ENCODE results near the gene ZNF688.

- TF ChIP-seq, protein P1, sequence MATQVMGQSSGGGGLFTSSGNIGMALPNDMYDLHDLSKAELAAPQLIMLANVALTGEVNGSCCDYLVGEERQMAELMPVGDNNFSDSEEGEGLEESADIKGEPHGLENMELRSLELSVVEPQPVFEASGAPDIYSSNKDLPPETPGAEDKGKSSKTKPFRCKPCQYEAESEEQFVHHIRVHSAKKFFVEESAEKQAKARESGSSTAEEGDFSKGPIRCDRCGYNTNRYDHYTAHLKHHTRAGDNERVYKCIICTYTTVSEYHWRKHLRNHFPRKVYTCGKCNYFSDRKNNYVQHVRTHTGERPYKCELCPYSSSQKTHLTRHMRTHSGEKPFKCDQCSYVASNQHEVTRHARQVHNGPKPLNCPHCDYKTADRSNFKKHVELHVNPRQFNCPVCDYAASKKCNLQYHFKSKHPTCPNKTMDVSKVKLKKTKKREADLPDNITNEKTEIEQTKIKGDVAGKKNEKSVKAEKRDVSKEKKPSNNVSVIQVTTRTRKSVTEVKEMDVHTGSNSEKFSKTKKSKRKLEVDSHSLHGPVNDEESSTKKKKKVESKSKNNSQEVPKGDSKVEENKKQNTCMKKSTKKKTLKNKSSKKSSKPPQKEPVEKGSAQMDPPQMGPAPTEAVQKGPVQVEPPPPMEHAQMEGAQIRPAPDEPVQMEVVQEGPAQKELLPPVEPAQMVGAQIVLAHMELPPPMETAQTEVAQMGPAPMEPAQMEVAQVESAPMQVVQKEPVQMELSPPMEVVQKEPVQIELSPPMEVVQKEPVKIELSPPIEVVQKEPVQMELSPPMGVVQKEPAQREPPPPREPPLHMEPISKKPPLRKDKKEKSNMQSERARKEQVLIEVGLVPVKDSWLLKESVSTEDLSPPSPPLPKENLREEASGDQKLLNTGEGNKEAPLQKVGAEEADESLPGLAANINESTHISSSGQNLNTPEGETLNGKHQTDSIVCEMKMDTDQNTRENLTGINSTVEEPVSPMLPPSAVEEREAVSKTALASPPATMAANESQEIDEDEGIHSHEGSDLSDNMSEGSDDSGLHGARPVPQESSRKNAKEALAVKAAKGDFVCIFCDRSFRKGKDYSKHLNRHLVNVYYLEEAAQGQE (IDR thresholded peaks at IDR 0.05; ENCODE audit: unreplicated experiment), result no peak
- TF ChIP-seq, protein P2, sequence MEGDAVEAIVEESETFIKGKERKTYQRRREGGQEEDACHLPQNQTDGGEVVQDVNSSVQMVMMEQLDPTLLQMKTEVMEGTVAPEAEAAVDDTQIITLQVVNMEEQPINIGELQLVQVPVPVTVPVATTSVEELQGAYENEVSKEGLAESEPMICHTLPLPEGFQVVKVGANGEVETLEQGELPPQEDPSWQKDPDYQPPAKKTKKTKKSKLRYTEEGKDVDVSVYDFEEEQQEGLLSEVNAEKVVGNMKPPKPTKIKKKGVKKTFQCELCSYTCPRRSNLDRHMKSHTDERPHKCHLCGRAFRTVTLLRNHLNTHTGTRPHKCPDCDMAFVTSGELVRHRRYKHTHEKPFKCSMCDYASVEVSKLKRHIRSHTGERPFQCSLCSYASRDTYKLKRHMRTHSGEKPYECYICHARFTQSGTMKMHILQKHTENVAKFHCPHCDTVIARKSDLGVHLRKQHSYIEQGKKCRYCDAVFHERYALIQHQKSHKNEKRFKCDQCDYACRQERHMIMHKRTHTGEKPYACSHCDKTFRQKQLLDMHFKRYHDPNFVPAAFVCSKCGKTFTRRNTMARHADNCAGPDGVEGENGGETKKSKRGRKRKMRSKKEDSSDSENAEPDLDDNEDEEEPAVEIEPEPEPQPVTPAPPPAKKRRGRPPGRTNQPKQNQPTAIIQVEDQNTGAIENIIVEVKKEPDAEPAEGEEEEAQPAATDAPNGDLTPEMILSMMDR (conservative IDR thresholded peaks at IDR 0.05; ENCODE audit: low read depth in 2 of 2), result peak in 1 of 2 experiments; percentile 39; a peak in 2 of 4 replicates
- TF ChIP-seq EZH2 (IDR thresholded peaks at IDR 0.05; ENCODE audit: low read depth, unreplicated experiment) (no peak), NANOG (IDR thresholded peaks at IDR 0.05; ENCODE audit: borderline replicate concordance) (no peak), POLR2AphosphoS5 (IDR thresholded peaks at IDR 0.05; ENCODE audit: low read depth) (no peak), CREB1 (CRISPR knock-in tag; IDR thresholded peaks at IDR 0.05; ENCODE audit: low read depth) (no peak), JUNB (IDR thresholded peaks at IDR 0.05; ENCODE audit: unreplicated experiment) (no peak), ZNF114 (CRISPR knock-in tag; IDR thresholded peaks at IDR 0.05) (no peak)
Measured at GRCh38 chr16:30562021-30562420, 9.5 kb downstream of the ZNF688 start.

Data from GM23338 (cell line).